GM19025 (cell line): ENCODE data around the gene SCN4B.

Experiments
- ATAC-seq: cut with Tn5 transposase; IDR thresholded peaks from one replicate; pipeline ENCODE4 v1.9.1; 2021; ENCODE audit warnings: mild to moderate bottlenecking, low read depth, moderate library complexity; ENCODE audit not compliant: unreplicated experiment

Gene SCN4B

GRCh38 chr11:118154641-118155040 lies 2.0 kb upstream of the SCN4B start:
- no peak for ATAC-seq

- ATAC-seq, result no peak
These were observed 1.4 kb upstream of the SCN4B start for GRCh38 chr11:118153976-118154375.

GRCh38 chr11:118153516-118153915 lies 893 bp upstream of the SCN4B start:
- ATAC-seq, result no peak

GRCh38 chr11:118152020-118152551 lies 537 bp downstream of the SCN4B start:
- ATAC-seq, result no peak

- ATAC-seq, result no peak
These were observed 1.2 kb downstream of the SCN4B start for GRCh38 chr11:118151431-118151830.

GRCh38 chr11:118149493-118149892 lies 3.1 kb downstream of the SCN4B start:
- no peak for ATAC-seq

- no peak for ATAC-seq
These were observed 3.8 kb downstream of the SCN4B start for GRCh38 chr11:118148856-118149255.

GRCh38 chr11:118148240-118148639 lies 4.4 kb downstream of the SCN4B start:
- ATAC-seq, result no peak

- no peak for ATAC-seq
These were observed 5.1 kb downstream of the SCN4B start for GRCh38 chr11:118147502-118147901.

- ATAC-seq, result no peak
These were observed 6.1 kb downstream of the SCN4B start for GRCh38 chr11:118146554-118146953.

- peak; percentile 76 for ATAC-seq
These were observed 7.1 kb downstream of the SCN4B start for GRCh38 chr11:118145285-118146227.

GRCh38 chr11:118144301-118145268 lies 8.0 kb downstream of the SCN4B start:
- no peak for ATAC-seq

GRCh38 chr11:118143661-118144185 lies 8.9 kb downstream of the SCN4B start:
- no peak for ATAC-seq

- ATAC-seq, result no peak
These were observed 9.8 kb downstream of the SCN4B start for GRCh38 chr11:118142809-118143208.

- ATAC-seq, result no peak
These were observed 10.5 kb downstream of the SCN4B start for GRCh38 chr11:118142081-118142480.

- no peak for ATAC-seq
These were observed 13.0 kb downstream of the SCN4B start for GRCh38 chr11:118139578-118139977.

- ATAC-seq, result no peak
These were observed 13.7 kb downstream of the SCN4B start for GRCh38 chr11:118138839-118139420.

- ATAC-seq, result no peak
These were observed 15.8 kb downstream of the SCN4B start for GRCh38 chr11:118136801-118137200.

- ATAC-seq, result no peak
These were observed 16.3 kb downstream of the SCN4B start for GRCh38 chr11:118136341-118136740.

- no peak for ATAC-seq
These were observed 16.8 kb downstream of the SCN4B start for GRCh38 chr11:118135796-118136165.
